HG03175 (cell line): ENCODE results near the gene OCSTAMP.

Experiments
- ATAC-seq: cut with Tn5 transposase; IDR thresholded peaks from one replicate; pipeline ENCODE4 v1.9.1; 2021; ENCODE audit warnings: mild to moderate bottlenecking, moderate library complexity; ENCODE audit not compliant: unreplicated experiment

Gene OCSTAMP

DNA sequence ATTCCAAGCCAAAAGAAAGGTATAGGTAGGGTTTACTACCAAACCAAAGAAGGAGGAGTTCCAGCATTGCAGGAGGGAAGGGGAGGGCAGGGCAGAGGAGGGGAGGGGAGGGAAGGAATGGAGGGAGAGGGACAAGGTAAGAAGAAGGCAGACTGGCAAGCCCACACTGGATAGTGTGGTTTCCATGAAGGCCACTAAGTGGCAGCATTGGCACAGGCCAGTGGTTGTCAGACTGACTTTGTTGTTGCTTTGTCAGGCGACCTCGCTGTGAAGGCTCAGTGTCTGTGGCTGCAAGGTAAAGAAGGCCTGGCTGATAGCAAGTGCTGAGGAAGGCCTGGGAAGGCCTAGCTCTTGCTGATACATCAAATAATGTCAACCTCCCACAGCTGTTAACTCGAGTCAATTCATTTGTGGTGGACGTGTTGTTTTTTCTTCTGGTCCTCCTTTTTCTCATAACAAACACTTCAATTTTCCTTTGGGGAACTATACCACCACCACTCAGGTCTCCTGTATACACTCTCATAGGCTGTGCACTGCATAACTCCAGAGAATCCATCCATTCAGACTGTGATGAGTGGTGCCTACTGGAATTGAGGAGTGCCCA is 29.4 kb downstream of the OCSTAMP start:
- peak; percentile 55 for ATAC-seq

DNA sequence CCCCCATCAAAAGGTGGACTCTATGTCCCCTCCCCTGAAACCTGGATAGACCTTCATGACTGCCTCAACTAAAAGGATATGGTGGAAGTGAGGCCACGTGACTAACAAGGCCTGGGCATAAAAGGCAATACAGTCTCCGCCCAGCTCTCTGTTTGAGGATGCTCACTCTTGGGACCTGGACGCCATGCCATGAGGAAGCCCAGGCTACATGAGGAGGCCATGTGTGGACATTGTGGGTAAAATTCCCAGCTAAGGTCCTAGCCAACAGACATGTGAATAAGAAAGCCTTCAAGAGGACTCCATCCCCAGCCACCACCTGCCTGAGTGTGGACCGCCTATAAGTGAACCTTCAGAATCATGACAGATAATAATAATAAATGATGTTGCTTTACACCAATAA is 29.9 kb downstream of the OCSTAMP start:
- no peak for ATAC-seq

DNA sequence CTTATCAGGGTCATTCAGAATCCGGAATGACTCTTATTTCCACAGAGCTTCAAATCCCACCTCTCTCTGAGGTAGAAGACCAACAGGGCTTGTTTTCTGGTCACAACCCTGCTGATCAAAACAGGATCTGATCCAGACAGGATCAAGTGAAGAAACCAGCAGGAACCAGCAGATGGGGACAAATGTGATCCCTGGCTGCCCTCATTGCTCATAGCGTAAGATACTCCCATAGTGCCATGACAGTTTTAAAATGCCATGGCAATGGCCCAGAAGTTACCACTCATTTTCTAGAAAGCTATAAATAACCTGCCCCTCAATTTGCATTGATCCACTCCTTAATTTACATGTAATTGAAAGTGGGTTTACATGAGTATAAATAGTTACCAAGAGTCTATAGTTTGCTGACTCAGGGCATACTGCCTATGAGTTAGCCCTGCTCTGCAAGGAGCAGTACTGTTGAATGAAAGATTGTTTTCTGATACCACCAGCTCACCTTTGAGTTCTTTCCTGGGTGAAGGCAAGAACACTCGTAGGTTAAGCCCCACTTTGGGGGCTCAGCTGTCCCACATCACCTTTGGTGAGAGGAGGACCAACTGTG is 30.9 kb downstream of the OCSTAMP start:
- ATAC-seq = no peak

DNA sequence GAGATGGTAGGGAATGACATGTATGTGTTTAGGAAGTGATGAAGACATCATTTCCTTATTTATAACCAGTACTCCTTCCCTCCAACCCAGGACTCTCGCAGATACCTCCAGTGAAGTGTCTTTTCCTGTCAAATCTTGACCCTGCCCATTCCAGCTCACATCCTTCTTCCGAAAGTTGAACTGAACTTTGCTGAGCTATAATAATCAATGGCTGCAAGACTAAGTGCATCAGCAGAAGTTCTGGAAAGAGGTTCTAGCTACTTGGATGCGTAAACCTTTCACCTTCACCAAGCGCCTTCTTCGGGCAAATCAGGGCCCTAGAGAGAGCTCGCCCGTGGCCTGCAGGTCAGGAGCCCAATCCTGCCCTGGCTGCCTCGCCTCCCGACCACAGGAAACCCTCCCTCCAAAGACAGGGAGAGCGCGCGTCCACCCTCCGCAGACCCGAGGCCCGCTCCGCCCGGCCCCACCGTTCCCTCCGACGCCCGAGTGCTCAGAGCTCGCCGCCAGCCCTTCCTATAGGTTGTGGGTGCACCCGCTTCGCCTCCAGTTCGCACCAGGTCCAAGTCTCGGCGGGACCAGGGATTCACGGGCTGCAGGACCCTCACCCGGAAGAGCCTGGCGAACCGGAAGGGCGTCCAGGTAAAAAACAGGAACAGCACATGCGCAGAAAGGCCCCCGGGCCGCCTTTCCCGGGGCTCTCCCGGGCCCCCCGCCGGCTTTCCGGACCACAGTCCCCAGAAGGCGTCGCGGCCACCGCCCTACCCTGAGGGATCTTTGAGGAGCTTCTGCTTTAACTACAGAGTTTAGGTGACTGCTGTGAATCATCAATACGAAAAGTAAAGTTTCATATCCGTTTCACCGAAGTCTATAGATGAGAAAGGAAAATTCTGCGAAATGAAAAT is 37.3 kb downstream of the OCSTAMP start, which contains the start of gene ZNF334:
Gene ZNF334 (minus strand): TSS at position 617 of the 902 bp plus-strand sequence. CDS start 1,457 bp downstream, outside the sequence.
- ATAC-seq = peak; percentile 66

DNA sequence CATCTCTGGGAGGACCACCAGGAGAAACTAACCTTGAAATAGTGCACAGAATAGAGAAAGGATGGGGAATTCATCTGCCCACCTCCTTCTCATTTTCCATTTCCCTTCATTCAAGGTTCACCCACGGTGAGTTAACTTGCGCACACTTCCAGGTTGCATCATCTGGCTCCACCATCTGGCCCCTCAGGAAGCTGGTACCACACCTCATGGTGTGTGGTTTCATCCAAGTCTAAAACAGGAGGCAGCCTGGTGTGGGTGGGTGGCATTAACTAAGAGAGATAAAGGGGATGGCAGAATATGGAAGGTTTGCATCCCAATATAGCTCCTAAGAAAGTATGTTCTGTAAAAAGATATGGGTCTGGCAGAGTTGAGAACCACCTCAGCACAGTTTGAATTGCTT is 40.9 kb downstream of the OCSTAMP start:
- no peak for ATAC-seq

DNA sequence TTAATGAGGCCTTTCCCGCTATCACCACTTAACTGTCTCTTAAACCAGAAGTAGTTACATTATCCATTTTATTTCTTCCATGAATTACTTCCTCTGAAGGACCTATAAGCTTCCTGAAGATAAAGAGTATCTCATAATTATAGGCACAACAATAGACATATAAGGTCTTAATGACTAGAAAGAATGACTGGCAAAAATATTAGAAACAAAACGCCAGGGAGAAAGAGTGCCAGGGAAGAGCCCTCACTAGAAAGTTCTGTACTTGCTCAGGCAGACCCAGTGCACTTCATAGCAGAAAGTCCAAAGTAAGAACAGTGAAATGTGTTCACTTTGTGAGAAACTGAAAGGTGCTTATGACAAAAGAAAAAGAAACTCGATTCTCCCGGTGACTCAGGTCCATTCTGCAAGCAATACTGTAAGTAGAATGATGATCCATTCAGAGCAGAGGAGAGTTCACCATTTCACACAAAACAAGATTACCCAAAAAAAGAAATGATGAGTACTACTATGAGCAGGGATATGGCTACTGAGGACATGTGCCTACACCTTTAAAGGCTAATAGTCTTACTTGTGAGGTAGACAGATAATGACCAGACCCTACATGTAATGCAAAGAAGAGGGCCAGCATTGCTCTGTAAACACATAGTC is 42.6 kb downstream of the OCSTAMP start:
- ATAC-seq = no peak

DNA sequence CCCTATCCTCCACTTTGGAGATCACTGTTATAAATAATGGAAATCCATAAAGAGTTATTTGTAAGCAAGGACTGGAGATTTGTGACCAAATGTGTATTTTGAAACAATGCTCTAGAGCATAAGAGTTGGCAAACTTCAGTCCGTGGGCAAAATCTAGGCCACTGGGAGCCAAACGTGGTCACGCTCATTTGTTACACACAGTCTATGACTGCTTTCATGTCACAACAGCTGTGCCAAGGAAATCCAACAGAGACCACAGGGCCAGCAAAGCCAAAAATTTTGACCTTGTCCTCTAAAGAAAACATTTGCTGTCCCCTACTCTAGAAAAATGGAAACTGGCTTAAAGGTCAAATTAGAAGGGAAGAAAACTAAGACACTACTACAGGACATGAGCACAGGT is 44.9 kb downstream of the OCSTAMP start:
- ATAC-seq = no peak

DNA sequence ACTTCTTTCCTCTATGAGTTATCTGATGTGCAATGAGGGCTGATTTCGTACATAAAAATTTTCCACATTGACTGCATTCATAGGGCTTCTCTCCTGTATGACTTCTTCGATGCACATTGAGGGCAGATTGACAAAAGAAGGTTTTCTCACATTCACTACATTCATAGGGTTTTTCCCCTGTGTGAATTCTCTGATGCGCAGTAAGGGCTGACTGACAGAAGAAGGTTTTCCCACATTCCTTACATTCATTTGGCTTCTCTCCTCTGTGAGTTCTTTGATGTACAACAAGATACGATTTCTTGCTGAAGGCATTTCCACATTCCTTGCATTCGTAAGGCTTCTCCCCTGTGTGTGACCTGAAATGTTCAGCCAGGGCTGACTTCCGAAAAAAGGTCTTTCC is 48.5 kb downstream of the OCSTAMP start:
- ATAC-seq = no peak

DNA sequence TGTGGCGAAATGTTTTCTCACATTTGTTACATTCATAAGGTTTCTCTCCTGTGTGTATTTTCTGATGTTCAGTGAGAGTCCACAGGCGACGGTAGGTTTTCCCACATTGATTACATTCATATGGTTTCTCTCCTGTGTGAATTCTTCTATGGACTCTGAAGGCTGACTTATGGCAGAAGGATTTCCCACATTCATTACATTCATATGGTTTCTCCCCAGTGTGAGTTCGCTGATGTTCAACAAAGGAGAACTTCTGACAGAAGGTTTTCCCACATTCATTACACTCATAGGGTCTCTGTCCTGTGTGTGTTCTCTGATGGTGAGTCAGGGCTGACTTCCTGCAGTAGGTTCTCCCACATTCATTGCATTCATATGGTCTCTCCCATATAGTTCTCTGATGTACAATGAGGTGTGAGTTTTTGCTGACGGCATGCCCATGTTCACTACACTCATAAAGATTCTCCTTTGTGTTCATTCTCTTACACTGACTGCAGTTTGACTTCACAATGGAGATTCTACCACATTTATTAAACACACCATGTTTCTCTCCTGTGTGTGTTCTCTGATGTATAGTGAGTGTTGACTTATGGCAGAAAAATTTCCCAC is 49.0 kb downstream of the OCSTAMP start:
- no peak for ATAC-seq

DNA sequence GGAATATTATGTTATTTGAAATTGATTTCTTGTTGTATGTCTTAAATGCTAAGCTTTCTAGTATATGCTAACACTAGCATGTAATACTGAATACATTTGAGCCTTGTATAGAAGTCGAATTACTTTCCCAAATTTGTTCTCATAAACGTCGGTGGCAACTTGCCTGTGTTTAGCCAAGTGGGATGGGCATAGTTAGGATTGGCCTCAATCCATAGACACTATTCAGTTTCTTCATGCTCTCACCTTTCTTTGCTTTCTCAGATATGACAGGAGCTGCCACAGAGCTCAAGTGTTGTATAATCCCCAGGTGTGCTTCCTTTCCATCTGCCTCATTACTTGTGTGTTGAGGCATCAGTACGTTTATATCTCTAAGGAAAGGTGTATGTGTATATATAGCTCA is 56.4 kb downstream of the OCSTAMP start:
- ATAC-seq = no peak

DNA sequence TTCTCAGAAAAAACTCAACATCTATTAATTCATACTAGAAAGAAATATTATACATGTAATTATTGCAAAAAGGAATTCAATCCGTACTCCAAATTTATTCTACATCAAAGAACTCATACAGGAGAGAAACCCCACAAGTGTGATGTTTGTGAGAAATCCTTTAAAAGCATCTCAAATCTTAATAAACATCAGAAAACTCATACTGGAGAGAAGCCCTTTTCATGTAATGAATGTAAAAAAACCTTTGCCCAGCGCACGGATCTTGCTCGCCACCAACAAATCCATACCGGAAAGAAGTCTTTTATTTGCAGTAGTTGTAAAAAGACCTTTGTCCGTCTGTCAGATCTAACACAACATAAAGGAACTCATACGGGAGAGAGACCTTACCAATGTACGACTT is 59.1 kb downstream of the OCSTAMP start:
- ATAC-seq = no peak
